GM18520 (cell line): ENCODE measurements around the gene CYP17A1.
"Not testable (repeated sequence)": the region's sequence is repeated elsewhere in the genome, so short reads cannot be mapped to it uniquely, and the experiment has no call there.

Source experiments
- ATAC-seq: cut with Tn5 transposase; IDR thresholded peaks from one replicate; pipeline ENCODE4 v1.9.1; 2021; ENCODE audit not compliant: unreplicated experiment

The CYP17A1 gene

DNA sequence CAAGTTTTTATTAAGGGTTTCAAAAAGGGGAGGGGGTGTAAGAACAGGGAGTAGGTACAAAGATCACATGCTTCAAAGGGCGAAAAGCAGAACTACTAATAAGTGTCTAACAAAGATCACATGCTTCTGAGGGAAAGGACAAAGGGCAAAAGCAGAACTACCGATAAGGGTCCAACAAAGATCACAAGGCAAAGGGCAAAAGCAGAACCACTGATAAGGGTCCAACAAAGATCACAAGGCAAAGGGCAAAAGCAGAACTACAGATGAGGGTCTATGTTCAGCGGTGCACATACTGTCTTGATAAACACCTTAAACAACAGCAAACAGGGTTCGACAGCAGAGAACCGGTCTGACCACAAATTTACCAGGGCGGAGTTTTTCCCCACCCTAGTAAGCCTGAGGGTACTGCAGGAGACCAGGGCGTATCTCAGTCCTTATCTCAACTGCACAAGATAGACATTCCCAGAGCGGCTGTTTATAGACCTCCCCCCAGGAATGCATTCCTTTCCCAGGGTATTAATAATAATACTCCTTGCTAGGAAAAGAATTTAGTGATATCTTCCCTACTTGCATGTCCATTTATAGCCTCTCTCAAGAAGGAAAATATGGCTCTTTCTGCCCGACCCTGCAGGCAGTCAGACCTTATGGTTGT lies 1.2 kb upstream of the CYP17A1 start:
- ATAC-seq = not testable (repeated sequence)

GRCh38 chr10:102835007-102835482 lies 2.2 kb downstream of the CYP17A1 start:
- no peak for ATAC-seq

- ATAC-seq = no peak
These were observed 3.1 kb downstream of the CYP17A1 start for GRCh38 chr10:102834143-102834542.

- no peak for ATAC-seq
These were observed 4.2 kb downstream of the CYP17A1 start for GRCh38 chr10:102832987-102833386.

GRCh38 chr10:102832248-102832647 lies 5.0 kb downstream of the CYP17A1 start:
- no peak for ATAC-seq

GRCh38 chr10:102831322-102832071 lies 5.7 kb downstream of the CYP17A1 start:
- ATAC-seq = no peak

DNA sequence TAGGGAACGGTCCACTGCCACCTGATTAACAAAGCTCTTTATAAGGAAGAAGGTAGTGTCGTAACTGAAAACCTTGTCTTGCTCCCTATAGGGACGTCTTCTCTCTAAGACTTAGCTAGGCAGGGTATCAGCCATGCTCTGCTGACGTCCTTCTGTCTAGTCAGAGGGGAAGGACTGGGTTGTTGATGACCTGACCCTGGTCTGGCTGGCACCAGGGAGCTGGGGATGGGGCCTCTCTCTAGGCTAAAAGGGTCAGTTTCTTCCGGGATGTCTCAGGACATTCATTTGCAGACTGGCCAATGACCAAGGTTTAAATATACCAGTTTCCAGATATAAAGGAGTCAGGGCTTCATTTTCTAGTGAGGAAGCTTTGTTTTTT lies 9.6 kb downstream of the CYP17A1 start:
- no peak for ATAC-seq

- no peak for ATAC-seq
These were observed 10.9 kb downstream of the CYP17A1 start for GRCh38 chr10:102826148-102826796.

DNA sequence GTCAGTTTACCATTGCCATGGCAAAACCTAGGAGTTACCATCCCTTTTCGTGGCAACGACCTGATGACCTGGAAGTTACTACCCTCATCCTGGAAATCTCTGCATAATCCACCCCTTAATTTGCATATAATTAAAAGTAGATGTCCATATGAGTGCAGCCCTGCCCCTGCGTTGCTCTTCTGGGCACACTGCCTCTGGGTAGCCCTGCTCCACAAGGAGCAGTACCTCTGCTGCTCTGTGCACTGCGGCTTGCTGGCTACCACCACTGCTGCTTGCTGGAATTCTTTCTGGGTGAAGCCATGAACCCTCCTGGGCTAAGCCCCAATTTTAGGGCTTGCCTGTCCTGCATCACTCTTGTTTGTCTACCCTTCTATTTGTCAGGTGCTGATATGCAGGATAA lies 12.5 kb downstream of the CYP17A1 start:
- no peak for ATAC-seq

- no peak for ATAC-seq
These were observed 15.0 kb downstream of the CYP17A1 start for GRCh38 chr10:102822222-102822621.

DNA sequence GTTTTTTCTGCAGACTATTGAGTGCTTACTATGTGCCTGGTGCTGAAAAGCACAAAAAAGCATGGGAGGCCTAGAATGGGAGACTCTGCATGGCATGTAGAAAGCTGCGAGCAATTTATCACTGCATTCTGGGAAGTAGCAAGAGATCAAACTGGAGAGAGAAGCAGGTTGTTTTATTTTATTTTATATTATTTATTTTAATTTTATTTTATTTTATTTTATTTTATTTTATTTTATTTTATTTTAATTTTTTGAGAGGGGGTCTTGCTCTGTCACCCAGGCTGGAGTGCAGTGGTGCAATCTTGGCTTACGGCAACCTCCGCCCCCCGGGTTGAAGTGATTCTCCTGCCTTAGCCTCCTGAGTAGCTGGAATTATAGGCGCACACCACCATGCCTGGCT lies 17.2 kb downstream of the CYP17A1 start:
- ATAC-seq = not testable (repeated sequence)

- ATAC-seq = no peak
These were observed 18.2 kb downstream of the CYP17A1 start for GRCh38 chr10:102819054-102819453.

DNA sequence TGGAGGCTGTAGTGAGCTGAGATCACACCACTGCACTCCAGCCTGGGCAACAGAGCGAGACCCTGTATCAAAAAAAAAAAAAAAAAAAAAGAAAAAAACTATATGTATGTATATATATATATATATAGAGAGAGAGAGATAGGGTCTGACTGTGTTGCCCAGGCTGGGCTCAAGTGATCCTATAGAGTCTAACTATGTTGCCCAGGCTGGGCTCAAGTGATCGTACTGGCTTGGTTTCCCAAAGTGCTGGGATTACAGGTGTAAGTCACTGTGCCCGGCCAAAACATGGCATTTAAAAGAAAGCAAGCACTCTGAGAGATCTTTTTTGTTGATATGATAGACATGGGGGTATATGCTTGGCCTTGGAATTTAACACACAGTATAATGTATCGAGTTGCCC lies 20.0 kb downstream of the CYP17A1 start:
- ATAC-seq = no peak

- ATAC-seq = no peak
These were observed 21.2 kb downstream of the CYP17A1 start for GRCh38 chr10:102815790-102816549.

DNA sequence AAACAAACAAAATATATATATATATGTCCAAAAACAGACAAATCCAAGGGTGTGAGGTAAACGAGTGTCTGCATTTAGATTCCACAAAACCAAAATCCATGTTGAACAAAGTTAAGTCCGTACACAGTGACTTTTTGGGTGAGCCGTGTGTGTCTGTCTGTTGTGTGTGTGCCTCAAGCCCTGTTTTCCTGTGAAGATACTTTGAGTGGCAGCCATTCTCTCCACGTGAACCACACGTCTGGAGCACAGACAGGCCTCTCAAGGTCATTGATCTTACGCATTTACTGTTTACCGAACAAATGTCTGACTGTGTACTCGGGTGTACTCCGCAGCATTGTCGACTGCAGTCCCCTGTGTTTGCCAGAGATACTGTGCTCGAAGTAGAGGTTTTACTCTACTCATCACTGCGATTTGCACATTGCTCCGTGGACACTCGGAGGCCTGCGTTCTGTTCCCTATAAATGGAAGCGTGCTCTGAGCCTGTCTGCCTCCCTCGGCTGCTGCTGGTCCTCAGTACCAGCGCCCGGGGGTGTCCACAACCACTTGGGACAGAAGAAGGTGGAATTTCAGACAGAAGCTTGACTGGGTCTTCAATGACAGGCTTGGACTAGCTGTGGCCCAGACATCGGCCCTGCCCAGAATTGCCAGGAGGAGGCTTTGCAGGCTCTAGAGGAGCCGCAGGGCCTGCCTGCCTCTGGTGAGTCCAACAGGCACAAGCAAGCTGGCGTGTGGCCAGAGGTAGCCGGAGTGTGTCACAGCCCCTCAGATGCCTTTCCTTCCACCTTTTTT lies 22.1 kb downstream of the CYP17A1 start:
- ATAC-seq = no peak

DNA sequence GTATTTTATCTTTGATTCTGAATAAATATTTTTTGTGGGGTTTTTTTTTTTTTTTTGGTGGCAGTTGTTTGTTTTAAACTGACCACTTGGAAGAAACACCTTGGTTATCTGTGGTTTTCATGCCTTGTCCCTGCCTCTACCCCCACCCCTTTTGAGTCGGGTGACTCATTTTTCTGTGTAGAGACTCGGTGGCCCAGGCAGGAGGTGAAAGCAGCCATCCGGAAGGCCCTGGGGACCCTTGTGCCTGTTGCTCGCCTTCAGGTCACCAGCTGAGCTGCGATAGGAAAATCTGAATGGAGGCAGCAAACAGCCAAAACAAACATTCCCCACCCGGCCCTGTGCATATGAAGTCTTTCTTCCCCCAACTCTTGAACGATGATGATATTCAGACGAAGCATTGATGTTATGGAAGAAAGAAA lies 22.8 kb downstream of the CYP17A1 start:
- no peak for ATAC-seq

GRCh38 chr10:102813734-102814452 lies 23.3 kb downstream of the CYP17A1 start:
- ATAC-seq = no peak

DNA sequence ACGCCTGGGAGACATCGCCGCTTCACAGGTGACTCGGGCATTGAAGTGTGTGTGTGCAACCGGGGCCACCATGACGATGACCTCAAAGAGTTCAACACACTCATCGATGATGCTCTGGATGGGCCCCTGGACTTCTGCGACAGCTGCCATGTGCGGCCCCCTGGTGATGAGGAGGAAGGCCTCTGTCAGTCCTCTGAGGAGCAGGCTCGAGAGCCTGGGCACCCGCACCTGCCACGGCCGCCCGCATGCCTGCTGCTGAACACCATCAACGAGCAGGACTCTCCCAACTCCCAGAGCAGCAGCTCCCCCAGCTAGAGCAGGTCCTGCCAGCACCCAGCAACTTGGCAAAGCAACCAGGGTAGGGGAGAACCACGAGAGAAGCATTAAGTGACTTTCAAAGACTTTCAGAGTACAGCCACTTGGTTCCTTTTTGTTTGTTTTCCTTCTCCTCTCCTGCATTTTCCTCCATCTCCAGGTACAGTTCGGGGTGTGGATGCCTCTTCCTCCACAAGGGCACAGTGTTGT lies 24.1 kb downstream of the CYP17A1 start:
- no peak for ATAC-seq

- no peak for ATAC-seq
These were observed 24.9 kb downstream of the CYP17A1 start for GRCh38 chr10:102812231-102812876.
